HCT116 (cell line): ENCODE measurements around the gene PRAMEF20. TPM values are rescaled to one million over a fixed set of nuclear protein-coding genes. Genes with fewer than 3 reads are reported as not detected.
"Not testable (repeated sequence)": the region's sequence is repeated elsewhere in the genome, so short reads cannot be mapped to it uniquely, and the experiment has no call there.

ENCODE experiments used
- ATAC-seq: fragments of 200-7000 bp; cut with Tn5 transposase; 2 replicates; pipeline ENCODE4 v1.9.1; 2020; ENCODE audit warnings: mild to moderate bottlenecking, moderate library complexity
- BruUV-seq: library from RNA; stranded (reverse); fragments of 400-500 nt; replicated peaks from 2 replicates; lab custom pipeline; 2021; lab: Mats Ljungman, UMichigan
- CTCF ChIA-PET: fragments of 300-600 bp; sonication (Branson Sonifier 250); formaldehyde crosslinking; loops from one replicate; lab custom pipeline; 2021; ENCODE audit warnings: antibody characterized with exemption; lab: Charles Lee
- POLR2A ChIA-PET: fragments of 300-600, 350-600 bp; sonication (Branson Sonifier 250); formaldehyde crosslinking; loops from one replicate; lab custom pipeline; 2021; ENCODE audit warnings: antibody characterized with exemption; lab: Charles Lee
- RAD21 ChIA-PET, 2 experiments: fragments of 300-600 bp; sonication (Branson Sonifier 250); formaldehyde crosslinking; loops; one replicate each; lab custom pipeline; 2023; ENCODE audit warnings: low total read pairs in 2 of 2; ENCODE audit not compliant: uncharacterized antibody in 2 of 2, unreplicated experiment in 2 of 2, low non-redundant PET in 1 of 2; lab: Charles Lee
- DNase-seq: peaks from one replicate; pipeline ENCODE4 v3.0.0-alpha.2; 2010; ENCODE audit warnings: low read depth, low spot score
- H2AFZ ChIP-seq: fragments of 200-600 bp; shearing (Covaris generic), sonication (generic); 2 replicates; pipeline ENCODE4 v1.6.1; 2017; ENCODE audit warnings: low read depth, mixed run types, mixed read lengths, antibody characterized with exemption, low read length; ENCODE audit not compliant: poor library complexity, severe bottlenecking
- H3K27ac ChIP-seq: 2 replicates; pipeline ENCODE4 v1.5.1; 2012; ENCODE audit warnings: low read depth, low read length
- H3K27me3 ChIP-seq: fragments of 200-600 bp; sonication (generic); 2 replicates; pipeline ENCODE4 v1.6.1; 2016; ENCODE audit warnings: mixed run types, low read length, mixed read lengths; ENCODE audit not compliant: insufficient read depth
- H3K36me3 ChIP-seq, 2 experiments: fragments of 200-500 bp in 1 of 2; fragments of 200-600 bp in 1 of 2; sonication (Bioruptor generic) in 1 of 2; sonication (generic) in 1 of 2; 2 replicates each; pipeline versions ENCODE4 v1.5.1 to v1.6.1; 2014 to 2016; ENCODE audit warnings: low read length in 2 of 2, inconsistent platforms in 1 of 2, mixed read lengths in 1 of 2, mixed run types in 1 of 2; ENCODE audit not compliant: insufficient read depth in 2 of 2, control insufficient read depth in 1 of 2
- H3K4me1 ChIP-seq, 2 experiments: fragments of 200-600 bp in 1 of 2; sonication (generic) in 1 of 2; 2 replicates each; pipeline versions ENCODE4 v1.5.1 to v1.6.1; 2012 to 2017; ENCODE audit warnings: low read length in 2 of 2, inconsistent platforms in 1 of 2, mild to moderate bottlenecking in 1 of 2, mixed read lengths in 1 of 2, mixed run types in 1 of 2, moderate library complexity in 1 of 2; ENCODE audit not compliant: insufficient read depth in 2 of 2, control insufficient read depth in 1 of 2
- H3K4me2 ChIP-seq: fragments of 200-600 bp; sonication (generic); 2 replicates; pipeline ENCODE4 v1.6.1; 2017; ENCODE audit warnings: mixed run types, low read length, mixed read lengths
- H3K4me3 ChIP-seq, 2 experiments: fragments of 200-600 bp in 1 of 2; sonication (generic) in 1 of 2; replicated peaks in 1 of 2; 2 replicates each; pipeline ENCODE4 v1.5.1; 2011 to 2016; ENCODE audit warnings: low read length in 2 of 2, control low read depth in 1 of 2, low read depth in 1 of 2, mild to moderate bottlenecking in 1 of 2, mixed read lengths in 1 of 2, mixed run types in 1 of 2
- H3K79me2 ChIP-seq: fragments of 200-600 bp; sonication (generic); 2 replicates; pipeline ENCODE4 v1.6.1; 2017; ENCODE audit warnings: mild to moderate bottlenecking, mixed run types, low read length, moderate library complexity, mixed read lengths; ENCODE audit not compliant: insufficient read depth
- H3K9ac ChIP-seq: fragments of 200-600 bp; sonication (generic); 2 replicates; pipeline ENCODE4 v1.6.1; 2016; ENCODE audit warnings: low read length, mixed read lengths
- H3K9me2 ChIP-seq: fragments of 200-600 bp; sonication (generic), shearing (Covaris generic); 2 replicates; pipeline ENCODE4 v1.6.1; 2017; ENCODE audit warnings: mixed run types, mild to moderate bottlenecking, moderate library complexity; ENCODE audit not compliant: insufficient read depth
- H3K9me3 ChIP-seq, 2 experiments: fragments of 200-500 bp in 1 of 2; fragments of 200-600 bp in 1 of 2; sonication (Bioruptor generic) in 1 of 2; sonication (generic) in 1 of 2; 2 replicates each; pipeline ENCODE4 v1.6.1; 2014 to 2017; ENCODE audit warnings: low read length in 2 of 2, mixed read lengths in 2 of 2, inconsistent platforms in 1 of 2, low read depth in 1 of 2, mild to moderate bottlenecking in 1 of 2, mixed run types in 1 of 2, moderate library complexity in 1 of 2; ENCODE audit not compliant: control insufficient read depth in 1 of 2, insufficient read depth in 1 of 2
- H4K20me1 ChIP-seq: fragments of 200-600 bp; sonication (generic), shearing (Covaris generic); 2 replicates; pipeline ENCODE4 v1.6.1; 2017; ENCODE audit warnings: mixed run types, mild to moderate bottlenecking, moderate library complexity; ENCODE audit not compliant: insufficient read depth
- EGR1 ChIP-seq: IDR thresholded peaks from 2 replicates; pipeline ENCODE4 v1.6.1; 2012; ENCODE audit warnings: low read depth
- ELF1 ChIP-seq: IDR thresholded peaks from 2 replicates; pipeline ENCODE4 v1.6.1; 2012; ENCODE audit warnings: low read depth, borderline replicate concordance
- EZH2phosphoT487 ChIP-seq: fragments of 200-600 bp; IDR thresholded peaks from 2 replicates; pipeline ENCODE4 v1.6.1; 2018; ENCODE audit warnings: antibody characterized with exemption, borderline replicate concordance
- FOSL1 ChIP-seq: IDR thresholded peaks from 2 replicates; pipeline ENCODE4 v1.6.1; 2012; ENCODE audit warnings: low read depth
- POLR2A ChIP-seq: IDR thresholded peaks from 2 replicates; pipeline ENCODE4 v1.7.0; 2011; ENCODE audit warnings: borderline replicate concordance; ENCODE audit not compliant: insufficient read depth, insufficient read length; ENCODE audit errors: extremely low read depth
- POLR2AphosphoS5 ChIP-seq: IDR thresholded peaks from 2 replicates; pipeline ENCODE4 v1.6.1; 2011; ENCODE audit warnings: mild to moderate bottlenecking, low read depth, low read length, moderate library complexity
- SIN3A ChIP-seq: IDR thresholded peaks from 2 replicates; pipeline ENCODE4 v1.6.1; 2012; ENCODE audit warnings: low read depth
- SP1 ChIP-seq: IDR thresholded peaks from 2 replicates; pipeline ENCODE4 v1.6.1; 2012; ENCODE audit warnings: low read depth
- SRF ChIP-seq: IDR thresholded peaks from 2 replicates; pipeline ENCODE4 v1.6.1; 2012; ENCODE audit warnings: low read depth
- TCF7L2 ChIP-seq: IDR thresholded peaks from 2 replicates; pipeline ENCODE4 v1.7.0; 2011; ENCODE audit warnings: borderline replicate concordance, inconsistent platforms; ENCODE audit not compliant: insufficient read depth, insufficient read length; ENCODE audit errors: extremely low read depth
- YY1 ChIP-seq: IDR thresholded peaks from 2 replicates; pipeline ENCODE4 v1.6.1; 2011; ENCODE audit warnings: low read length, low read depth, moderate library complexity, mild to moderate bottlenecking; ENCODE audit not compliant: insufficient replicate concordance; ENCODE audit errors: extremely low read depth
- intact Hi-C: fragments of 100-400 bp; cut with micrococcal nuclease; formaldehyde crosslinking; loops from 2 replicates; pipeline ENCODE4 v1.10.0; 2022
- total RNA-seq: library from RNA; stranded (reverse); gene quantifications from one replicate; pipeline ENCODE4 v1.2.1, GENCODE V29; 2021; ENCODE audit not compliant: unreplicated experiment

Gene PRAMEF20
- total RNA-seq, 1 experiment from 2014 or later = not detected

DNA sequence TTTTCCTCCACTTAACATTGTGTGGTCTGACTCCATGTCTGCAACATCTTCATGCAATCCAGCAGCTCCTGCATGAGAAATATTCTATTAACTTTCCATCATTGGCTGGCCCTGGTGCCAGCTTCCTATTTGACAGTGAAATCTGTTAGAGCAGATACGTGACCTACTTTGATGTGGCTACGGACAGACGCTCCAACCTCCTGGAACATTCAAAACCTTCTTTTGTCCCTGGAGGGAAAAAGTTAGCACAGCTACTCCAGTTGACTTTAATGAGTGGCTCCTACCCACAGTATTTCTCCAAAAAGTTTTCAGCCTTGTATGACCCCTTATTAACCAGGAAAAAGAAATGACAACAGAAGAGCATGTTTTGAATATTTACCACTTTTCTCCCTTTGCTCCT, 22.0 kb downstream of the PRAMEF20 start:
- Histone ChIP-seq H3K36me3 (no peaks in the 10 kb centered on the region), H3K4me3 (no peak overlapping the region), H3K9me3 (no peaks in the 10 kb centered on the region), H3K9me2 (no peaks in the 10 kb centered on the region), H3K27ac (no peak overlapping the region), H3K4me2 (no peak overlapping the region), H2AFZ (no peak overlapping the region), H3K79me2 (no peaks in the 10 kb centered on the region), H3K27me3 (no peaks in the 10 kb centered on the region), H4K20me1 (no peaks in the 10 kb centered on the region), H3K4me1 (no peaks in the 10 kb centered on the region), H3K9ac (no peak overlapping the region)
- RAD21 ChIA-PET = no interaction called here
- CTCF ChIA-PET = no interaction called here
- TF ChIP-seq ELF1 (no peak), EGR1 (no peak), SIN3A (no peak), TCF7L2 (no peak), SRF (no peak), EZH2phosphoT487 (no peak), POLR2AphosphoS5 (no peak), POLR2A (no peak), YY1 (no peak), SP1 (no peak), FOSL1 (no peak)
- no peak for DNase-seq
- intact Hi-C loops = no loop called here
- no TSS peak for BruUV-seq
- POLR2A ChIA-PET = no interaction called here
- no peak for ATAC-seq

DNA sequence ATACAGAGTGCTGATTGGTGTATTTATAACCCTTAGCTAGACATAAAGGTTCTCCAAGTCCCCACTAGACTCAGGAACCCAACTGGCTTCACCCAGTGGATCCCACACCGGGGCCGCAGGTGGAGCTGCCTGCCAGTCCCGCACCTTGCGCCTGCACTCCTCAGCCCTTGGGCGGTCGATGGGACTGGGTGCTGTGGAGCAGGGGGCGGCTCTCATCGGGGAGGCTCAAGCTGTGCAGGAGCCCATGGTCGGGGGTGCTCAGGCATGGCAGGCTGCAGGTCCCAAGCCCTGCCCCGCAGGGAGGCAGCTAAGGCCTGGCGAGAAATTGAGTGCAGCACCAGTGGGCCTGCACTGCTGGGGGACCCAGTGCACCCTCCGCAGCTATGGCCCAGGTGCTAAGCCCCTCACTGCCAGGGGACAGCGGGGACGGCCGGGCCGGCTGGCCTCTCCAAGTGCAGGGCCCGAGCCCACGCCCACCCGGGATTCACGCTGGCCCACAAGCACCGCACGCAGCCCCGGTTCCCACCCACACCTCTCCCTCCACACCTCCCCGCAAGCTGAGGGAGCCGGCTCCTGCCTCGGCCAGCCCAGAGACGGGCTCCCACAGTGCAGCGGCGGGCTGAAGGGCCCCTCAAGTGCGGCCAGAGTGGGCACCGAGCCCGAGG, 23.6 kb downstream of the PRAMEF20 start:
- BruUV-seq, DNase-seq, H3K9me2 ChIP-seq, H3K9me3 ChIP-seq, CTCF ChIA-PET, H2AFZ ChIP-seq, H3K27me3 ChIP-seq, H3K27ac ChIP-seq, H3K79me2 ChIP-seq, intact Hi-C loops, H3K36me3 ChIP-seq, H3K9ac ChIP-seq, POLR2A ChIA-PET, RAD21 ChIA-PET, ATAC-seq, H3K4me2 ChIP-seq, H4K20me1 ChIP-seq, H3K4me1 ChIP-seq, H3K4me3 ChIP-seq: not testable (repeated sequence)
